Skeletal muscle satellite cell (primary cell): ENCODE data around the gene SLC13A3.

ENCODE experiments used
- H3K27me3 ChIP-seq: 2 replicates; pipeline ENCODE4 v1.7.0; 2013; ENCODE audit warnings: low read length; ENCODE audit not compliant: control insufficient read depth, insufficient read depth
- H3K36me3 ChIP-seq: 2 replicates; pipeline ENCODE4 v1.7.0; 2013; ENCODE audit warnings: mild to moderate bottlenecking, control low read depth, low read length; ENCODE audit not compliant: insufficient read depth
- H3K4me1 ChIP-seq: 2 replicates; pipeline ENCODE4 v1.7.0; 2013; ENCODE audit warnings: low read length; ENCODE audit not compliant: control insufficient read depth, insufficient read depth
- H3K4me2 ChIP-seq: 2 replicates; pipeline ENCODE4 v1.7.0; 2013; ENCODE audit warnings: mild to moderate bottlenecking, low read length
- H3K4me3 ChIP-seq: 2 replicates; pipeline ENCODE4 v1.7.0; 2013; ENCODE audit warnings: low read length
- H3K9ac ChIP-seq: 2 replicates; pipeline ENCODE4 v1.7.0; 2013; ENCODE audit warnings: mild to moderate bottlenecking, low read depth, low read length, moderate library complexity
- H3K9me3 ChIP-seq: replicated peaks from 2 replicates; pipeline ENCODE4 v1.7.0; 2013; ENCODE audit warnings: mild to moderate bottlenecking, control low read depth, low read length

The SLC13A3 gene

GRCh38 chr20:46576774-46577395 is 74.4 kb downstream of the SLC13A3 start:
- no peaks in the 10 kb centered on the region for H3K4me1 ChIP-seq
- H3K4me2 ChIP-seq, result no peak overlapping the region
- peaks cover 8% of the 10 kb centered on the region for H3K27me3 ChIP-seq
- no peak overlapping the region for H3K4me3 ChIP-seq
- no peaks in the 10 kb centered on the region for H3K9me3 ChIP-seq
- no peaks in the 10 kb centered on the region for H3K36me3 ChIP-seq
- H3K9ac ChIP-seq, result no peak overlapping the region

GRCh38 chr20:46575937-46576461 is 75.3 kb downstream of the SLC13A3 start:
- Histone ChIP-seq H3K4me2 (no peak overlapping the region), H3K27me3 (peaks cover 12% of the 10 kb centered on the region), H3K4me3 (no peak overlapping the region), H3K9ac (no peak overlapping the region), H3K9me3 (no peaks in the 10 kb centered on the region), H3K4me1 (no peaks in the 10 kb centered on the region), H3K36me3 (no peaks in the 10 kb centered on the region)

- Histone ChIP-seq H3K36me3 (no peaks in the 10 kb centered on the region), H3K4me3 (no peak overlapping the region), H3K27me3 (peaks cover 13% of the 10 kb centered on the region), H3K4me1 (no peaks in the 10 kb centered on the region), H3K9me3 (no peaks in the 10 kb centered on the region), H3K4me2 (no peak overlapping the region), H3K9ac (no peak overlapping the region)
Observed at GRCh38 chr20:46575394-46575793, 75.9 kb downstream of the SLC13A3 start.

GRCh38 chr20:46573788-46574584 is 77.3 kb downstream of the SLC13A3 start:
- no peak overlapping the region for H3K9ac ChIP-seq
- no peaks in the 10 kb centered on the region for H3K9me3 ChIP-seq
- no peaks in the 10 kb centered on the region for H3K36me3 ChIP-seq
- no peak overlapping the region for H3K4me2 ChIP-seq
- H3K4me1 ChIP-seq, result no peaks in the 10 kb centered on the region
- H3K4me3 ChIP-seq, result no peak overlapping the region
- H3K27me3 ChIP-seq, result peaks cover 18% of the 10 kb centered on the region

GRCh38 chr20:46573234-46573633 is 78.0 kb downstream of the SLC13A3 start:
- Histone ChIP-seq H3K9me3 (no peaks in the 10 kb centered on the region), H3K4me1 (no peaks in the 10 kb centered on the region), H3K36me3 (no peaks in the 10 kb centered on the region), H3K27me3 (peaks cover 20% of the 10 kb centered on the region), H3K9ac (no peak overlapping the region), H3K4me3 (no peak overlapping the region), H3K4me2 (no peak overlapping the region)

GRCh38 chr20:46572790-46573189 is 78.5 kb downstream of the SLC13A3 start:
- Histone ChIP-seq H3K4me3 (no peak overlapping the region), H3K27me3 (peaks cover 20% of the 10 kb centered on the region), H3K4me1 (no peaks in the 10 kb centered on the region), H3K9ac (no peak overlapping the region), H3K36me3 (no peaks in the 10 kb centered on the region), H3K4me2 (no peak overlapping the region), H3K9me3 (no peaks in the 10 kb centered on the region)

GRCh38 chr20:46572153-46572552 is 79.1 kb downstream of the SLC13A3 start:
- H3K4me2 ChIP-seq, result no peak overlapping the region
- no peaks in the 10 kb centered on the region for H3K36me3 ChIP-seq
- H3K4me1 ChIP-seq, result no peaks in the 10 kb centered on the region
- H3K27me3 ChIP-seq, result peaks cover 23% of the 10 kb centered on the region
- no peak overlapping the region for H3K4me3 ChIP-seq
- no peak overlapping the region for H3K9ac ChIP-seq
- H3K9me3 ChIP-seq, result no peaks in the 10 kb centered on the region

GRCh38 chr20:46571418-46571817 is 79.8 kb downstream of the SLC13A3 start:
- Histone ChIP-seq H3K36me3 (no peaks in the 10 kb centered on the region), H3K4me3 (no peak overlapping the region), H3K4me1 (no peaks in the 10 kb centered on the region), H3K9ac (no peak overlapping the region), H3K4me2 (no peak overlapping the region), H3K9me3 (no peaks in the 10 kb centered on the region), H3K27me3 (peaks cover 23% of the 10 kb centered on the region)

GRCh38 chr20:46570956-46571355 is 80.3 kb downstream of the SLC13A3 start:
- no peaks in the 10 kb centered on the region for H3K4me1 ChIP-seq
- no peaks in the 10 kb centered on the region for H3K9me3 ChIP-seq
- no peaks in the 10 kb centered on the region for H3K36me3 ChIP-seq
- H3K9ac ChIP-seq, result no peak overlapping the region
- H3K4me3 ChIP-seq, result no peak overlapping the region
- peaks cover 23% of the 10 kb centered on the region for H3K27me3 ChIP-seq
- H3K4me2 ChIP-seq, result no peak overlapping the region

GRCh38 chr20:46569961-46570360 is 81.3 kb downstream of the SLC13A3 start:
- peaks cover 23% of the 10 kb centered on the region for H3K27me3 ChIP-seq
- no peaks in the 10 kb centered on the region for H3K36me3 ChIP-seq
- H3K4me3 ChIP-seq, result no peak overlapping the region
- no peaks in the 10 kb centered on the region for H3K4me1 ChIP-seq
- no peak overlapping the region for H3K4me2 ChIP-seq
- no peaks in the 10 kb centered on the region for H3K9me3 ChIP-seq
- no peak overlapping the region for H3K9ac ChIP-seq

- no peaks in the 10 kb centered on the region for H3K9me3 ChIP-seq
- H3K4me2 ChIP-seq, result no peak overlapping the region
- no peaks in the 10 kb centered on the region for H3K36me3 ChIP-seq
- H3K27me3 ChIP-seq, result peaks cover 23% of the 10 kb centered on the region
- H3K4me3 ChIP-seq, result no peak overlapping the region
- no peaks in the 10 kb centered on the region for H3K4me1 ChIP-seq
- no peak overlapping the region for H3K9ac ChIP-seq
Observed at GRCh38 chr20:46568570-46569129, 82.6 kb downstream of the SLC13A3 start.
